Psoas muscle (tissue), 8 donors: ENCODE measurements around the gene DLEU7. TPM values are rescaled to one million over a fixed set of nuclear protein-coding genes. Genes with fewer than 3 reads are reported as not detected.

ENCODE experiments used
- ATAC-seq, 4 donors: fragments of 200-7000 bp; cut with Tn5 transposase; one replicate each; pipeline ENCODE4 v1.9.1; 2020; ENCODE audit warnings: moderate library complexity in 3 of 4, mild to moderate bottlenecking in 2 of 4
- DNase-seq, 2 donors: peaks; one replicate each; pipeline ENCODE4 v3.0.0-alpha.2; 2020
- H3K27ac ChIP-seq: fragments of 200-600 bp; one replicate; pipeline ENCODE4 v1.8.0; 2022
- H3K27me3 ChIP-seq, 3 donors: fragments of 200-600 bp in 1 of 3; one replicate each; pipeline versions ENCODE4 v1.6.1 to v1.8.0; 2013 to 2022; ENCODE audit warnings: low read length in 2 of 3, mild to moderate bottlenecking in 2 of 3, moderate library complexity in 1 of 3; ENCODE audit not compliant: insufficient read depth in 3 of 3
- H3K36me3 ChIP-seq, 2 donors: fragments of 200-600 bp in 1 of 2; one replicate each; pipeline versions ENCODE4 v1.6.1 to v1.8.0; 2013 to 2022; ENCODE audit warnings: low read depth in 1 of 2, mild to moderate bottlenecking in 1 of 2, moderate library complexity in 1 of 2; ENCODE audit not compliant: insufficient read depth in 1 of 2
- H3K4me1 ChIP-seq: fragments of 200-600 bp; one replicate; pipeline ENCODE4 v1.8.0; 2022
- H3K4me3 ChIP-seq: fragments of 200-600 bp; one replicate; pipeline ENCODE4 v1.8.0; 2022; ENCODE audit warnings: mild to moderate bottlenecking
- H3K9me3 ChIP-seq: fragments of 200-600 bp; one replicate; pipeline ENCODE4 v1.8.0; 2022
- WGBS, 3 donors: extraction: QIAGEN DNeasy Blood & Tissue Kit; methylation state at CpG; one replicate each; pipeline versions ENCODE4 v1.1.6 to v1.1.7; 2013; 5-methylcytosine and 5-hydroxymethylcytosine counted together
- intact Hi-C, 2 donors: fragments of 100-400 bp; cut with DNase I; formaldehyde crosslinking; loops; one replicate each; pipeline versions ENCODE4 v1.11.0 to v1.14.2; 2022
- polyA plus RNA-seq, 3 donors: library from polyadenylated mRNA; stranded (reverse); fragments of 200-250 nt; gene quantifications; one replicate each; pipeline ENCODE4 v1.2.3, GENCODE V29; 2013
- total RNA-seq, 4 donors: library from RNA; stranded (reverse); fragmentation: NEBNext Ultra II Directional in 2 of 4; extraction: Animal tissue kit (Norgen Biotek cat#: 25700) in 2 of 4; gene quantifications; one replicate each; pipeline versions ENCODE4 v1.2.1 to v1.2.4, GENCODE V29; 2021 to 2023
- TF ChIP-seq, protein P1 (sequence below): fragments of 200-600 bp; IDR thresholded peaks from one replicate; pipeline ENCODE4 v1.8.0; 2022; ENCODE audit warnings: antibody characterized with exemption
- donor health status: healthy with polysubstance abuse.
- donor health status: DM: no; HTN: no; CAD: no; lungs with moderate emphysema.
- donor health status: Bipolar disorder and iron deficiency.
- donor health status: healthy.
- donor health status: DM: yes; HTN: yes; CAD: no.
- donor health status: DM: no; HTN: no; CAD: no.
- donor health status: DM: no; HTN: no; CAD: no.
- donor health status: DM: yes; HTN: yes; CAD: no.

The DLEU7 gene
- total and polyA plus RNA-seq, 7 donors = 0.03 to 0.15 (median 0.05) TPM; not detected in 4

GRCh38 chr13:50841786-50842185 lies 1.7 kb downstream of the DLEU7 start:
- H3K36me3 ChIP-seq = no peaks in the 10 kb centered on the region
- intact Hi-C loops = no loop called here
- H3K27ac ChIP-seq = no peak overlapping the region
- no peak for DNase-seq
- no peak overlapping the region for H3K4me3 ChIP-seq
- peaks cover 0 to 35% (median 0%) of the 10 kb centered on the region in 3 donors for H3K27me3 ChIP-seq
- 91 to 94% (median 94%) methylated on average over 7 of the region's 7 CpGs for WGBS, 3 donors
- ATAC-seq = no peak
- TF ChIP-seq, protein P1, sequence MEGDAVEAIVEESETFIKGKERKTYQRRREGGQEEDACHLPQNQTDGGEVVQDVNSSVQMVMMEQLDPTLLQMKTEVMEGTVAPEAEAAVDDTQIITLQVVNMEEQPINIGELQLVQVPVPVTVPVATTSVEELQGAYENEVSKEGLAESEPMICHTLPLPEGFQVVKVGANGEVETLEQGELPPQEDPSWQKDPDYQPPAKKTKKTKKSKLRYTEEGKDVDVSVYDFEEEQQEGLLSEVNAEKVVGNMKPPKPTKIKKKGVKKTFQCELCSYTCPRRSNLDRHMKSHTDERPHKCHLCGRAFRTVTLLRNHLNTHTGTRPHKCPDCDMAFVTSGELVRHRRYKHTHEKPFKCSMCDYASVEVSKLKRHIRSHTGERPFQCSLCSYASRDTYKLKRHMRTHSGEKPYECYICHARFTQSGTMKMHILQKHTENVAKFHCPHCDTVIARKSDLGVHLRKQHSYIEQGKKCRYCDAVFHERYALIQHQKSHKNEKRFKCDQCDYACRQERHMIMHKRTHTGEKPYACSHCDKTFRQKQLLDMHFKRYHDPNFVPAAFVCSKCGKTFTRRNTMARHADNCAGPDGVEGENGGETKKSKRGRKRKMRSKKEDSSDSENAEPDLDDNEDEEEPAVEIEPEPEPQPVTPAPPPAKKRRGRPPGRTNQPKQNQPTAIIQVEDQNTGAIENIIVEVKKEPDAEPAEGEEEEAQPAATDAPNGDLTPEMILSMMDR = no peak
- peaks cover 5% of the 10 kb centered on the region for H3K4me1 ChIP-seq
- H3K9me3 ChIP-seq = no peaks in the 10 kb centered on the region

- no peak for ATAC-seq
- Histone ChIP-seq H3K4me1 (peaks cover 5% of the 10 kb centered on the region), H3K36me3 (no peaks in the 10 kb centered on the region), H3K4me3 (no peak overlapping the region), H3K27ac (no peak overlapping the region), H3K9me3 (no peaks in the 10 kb centered on the region), H3K27me3 (peaks cover 0 to 35% (median 0%) of the 10 kb centered on the region in 3 donors)
- TF ChIP-seq, protein P1 = no peak
- intact Hi-C loops = no loop called here
- no peak for DNase-seq
- 88 to 90% (median 89%) methylated on average over 3 of the region's 3 CpGs for WGBS, 3 donors
Measured at GRCh38 chr13:50840284-50840683, 3.2 kb downstream of the DLEU7 start.

- peaks cover 0 to 35% (median 2%) of the 10 kb centered on the region in 3 donors for H3K27me3 ChIP-seq
Measured at GRCh38 chr13:50839828-50840227, 3.7 kb downstream of the DLEU7 start.

GRCh38 chr13:50838701-50839100 lies 4.8 kb downstream of the DLEU7 start:
- TF ChIP-seq, protein P1 = no peak
- Histone ChIP-seq H3K4me3 (no peak overlapping the region), H3K36me3 (no peaks in the 10 kb centered on the region), H3K4me1 (peaks cover 5% of the 10 kb centered on the region), H3K27me3 (peaks cover 0 to 32% (median 2%) of the 10 kb centered on the region in 3 donors), H3K9me3 (no peaks in the 10 kb centered on the region), H3K27ac (no peak overlapping the region)
- intact Hi-C loops = no loop called here
- WGBS, 3 donors = 53 to 63% (median 54%) methylated on average over 8 of the region's 8 CpGs
- ATAC-seq = no peak
- DNase-seq = no peak

More at GRCh38 chr13:50839828-50840227, 3.7 kb downstream of the DLEU7 start:
- TF ChIP-seq, protein P1 = no peak
- Histone ChIP-seq H3K36me3 (no peaks in the 10 kb centered on the region), H3K9me3 (no peaks in the 10 kb centered on the region), H3K27ac (no peak overlapping the region), H3K4me3 (no peak overlapping the region), H3K4me1 (peaks cover 5% of the 10 kb centered on the region)
- ATAC-seq (no peak), DNase-seq (no peak)
- intact Hi-C loops = no loop called here
- 95 to 97% (median 97%) methylated on average over 4 of the region's 4 CpGs for WGBS, 3 donors

GRCh38 chr13:50838031-50838430 lies 5.5 kb downstream of the DLEU7 start:
- H3K4me1 ChIP-seq = peaks cover 3% of the 10 kb centered on the region
- no peaks in the 10 kb centered on the region for H3K36me3 ChIP-seq
- no peak for DNase-seq
- peaks cover 0 to 26% (median 2%) of the 10 kb centered on the region in 3 donors for H3K27me3 ChIP-seq
- TF ChIP-seq, protein P1 = no peak
- no peak overlapping the region for H3K27ac ChIP-seq
- intact Hi-C loops = no loop called here
- ATAC-seq = no peak
- WGBS, 3 donors = 93 to 94% (median 93%) methylated on average over 5 of the region's 5 CpGs
- H3K9me3 ChIP-seq = peaks cover 4% of the 10 kb centered on the region
- no peak overlapping the region for H3K4me3 ChIP-seq
